ENCODE data around the gene SLC47A2. TPM values are rescaled to one million over a fixed set of nuclear protein-coding genes. Genes with fewer than 3 reads are reported as not detected.

Gene SLC47A2
- total and polyA plus RNA-seq, 9 of the 15 experiments (the other 6 are each of a cell fraction or from before 2014, with no cell fraction given): not detected

DNA sequence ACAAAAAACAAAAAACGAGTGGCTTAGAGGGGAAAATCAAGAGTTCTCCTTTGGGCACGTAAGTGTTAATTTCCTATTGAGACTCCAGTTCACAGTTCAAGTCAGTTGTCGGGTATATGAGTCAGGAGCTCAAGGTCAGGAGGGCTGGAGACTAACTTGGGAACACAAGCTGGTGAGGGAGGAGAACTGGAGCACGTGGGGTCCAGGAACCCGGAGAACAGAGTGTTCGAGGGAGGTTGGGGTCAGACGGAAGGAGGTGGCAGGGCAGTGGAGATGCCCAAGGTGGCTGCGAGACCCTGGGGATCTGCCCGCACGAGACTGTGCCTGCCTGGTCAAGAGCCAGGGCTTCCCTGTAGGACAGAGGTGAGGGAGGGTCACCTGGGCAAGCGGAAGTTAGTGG is 19.7 kb upstream of the SLC47A2 start:
- BruUV-seq (replicated peaks): no TSS peak
- Histone ChIP-seq H3K9ac (ENCODE audit: insufficient read depth in 1 of 2, low read depth in 2 of 2, low read length in 2 of 2) (no peak overlapping the region; a peak in 1 of 4 replicates), H3K9me3 (replicated peaks; ENCODE audit: control insufficient read depth, insufficient read depth, low read depth, low read length) (no peaks in the 10 kb centered on the region), H3K4me3 (no peak overlapping the region), H4K20me1 (replicated peaks; ENCODE audit: control insufficient read depth, insufficient read depth, low read length) (no peaks in the 10 kb centered on the region), H2AFZ (ENCODE audit: low read depth, low read length) (no peak overlapping the region), H3K79me2 (ENCODE audit: control insufficient read depth, insufficient read depth, low read length) (no peaks in the 10 kb centered on the region), H3K27ac (ENCODE audit: extremely low read depth, low read depth, low read length) (no peak overlapping the region), H3K4me1 (replicated peaks in 1 of 2; ENCODE audit: control insufficient read depth in 2 of 2, insufficient read depth in 2 of 2, low read length in 2 of 2) (no peaks in the 10 kb centered on the region), H3K36me3 (ENCODE audit: control insufficient read depth, insufficient read depth, low read length) (no peaks in the 10 kb centered on the region), H3K4me2 (ENCODE audit: insufficient read depth, low read length) (no peak overlapping the region), H3K9me1 (ENCODE audit: control insufficient read depth, insufficient read depth, low read length) (no peaks in the 10 kb centered on the region), H3K27me3 (ENCODE audit: control insufficient read depth in 2 of 2, insufficient read depth in 2 of 2, low read length in 2 of 2) (peaks cover 3 to 17% of the 10 kb centered on the region in 2 experiments; a peak in 3 of 5 replicates)
- 0% methylated on average over 7 of the region's 11 CpGs for WGBS (ENCODE audit: insufficient coverage, low coverage, missing lambda C conversion rate)
- no peak for DNase-seq (ENCODE audit: extremely low read depth in 1 of 4, low spot score in 3 of 4)
- POLR2A ChIA-PET: no interaction called here
- TF ChIP-seq RB1 (IDR thresholded peaks at IDR 0.05; ENCODE audit: low read depth): no peak
- TF ChIP-seq, protein P1, sequence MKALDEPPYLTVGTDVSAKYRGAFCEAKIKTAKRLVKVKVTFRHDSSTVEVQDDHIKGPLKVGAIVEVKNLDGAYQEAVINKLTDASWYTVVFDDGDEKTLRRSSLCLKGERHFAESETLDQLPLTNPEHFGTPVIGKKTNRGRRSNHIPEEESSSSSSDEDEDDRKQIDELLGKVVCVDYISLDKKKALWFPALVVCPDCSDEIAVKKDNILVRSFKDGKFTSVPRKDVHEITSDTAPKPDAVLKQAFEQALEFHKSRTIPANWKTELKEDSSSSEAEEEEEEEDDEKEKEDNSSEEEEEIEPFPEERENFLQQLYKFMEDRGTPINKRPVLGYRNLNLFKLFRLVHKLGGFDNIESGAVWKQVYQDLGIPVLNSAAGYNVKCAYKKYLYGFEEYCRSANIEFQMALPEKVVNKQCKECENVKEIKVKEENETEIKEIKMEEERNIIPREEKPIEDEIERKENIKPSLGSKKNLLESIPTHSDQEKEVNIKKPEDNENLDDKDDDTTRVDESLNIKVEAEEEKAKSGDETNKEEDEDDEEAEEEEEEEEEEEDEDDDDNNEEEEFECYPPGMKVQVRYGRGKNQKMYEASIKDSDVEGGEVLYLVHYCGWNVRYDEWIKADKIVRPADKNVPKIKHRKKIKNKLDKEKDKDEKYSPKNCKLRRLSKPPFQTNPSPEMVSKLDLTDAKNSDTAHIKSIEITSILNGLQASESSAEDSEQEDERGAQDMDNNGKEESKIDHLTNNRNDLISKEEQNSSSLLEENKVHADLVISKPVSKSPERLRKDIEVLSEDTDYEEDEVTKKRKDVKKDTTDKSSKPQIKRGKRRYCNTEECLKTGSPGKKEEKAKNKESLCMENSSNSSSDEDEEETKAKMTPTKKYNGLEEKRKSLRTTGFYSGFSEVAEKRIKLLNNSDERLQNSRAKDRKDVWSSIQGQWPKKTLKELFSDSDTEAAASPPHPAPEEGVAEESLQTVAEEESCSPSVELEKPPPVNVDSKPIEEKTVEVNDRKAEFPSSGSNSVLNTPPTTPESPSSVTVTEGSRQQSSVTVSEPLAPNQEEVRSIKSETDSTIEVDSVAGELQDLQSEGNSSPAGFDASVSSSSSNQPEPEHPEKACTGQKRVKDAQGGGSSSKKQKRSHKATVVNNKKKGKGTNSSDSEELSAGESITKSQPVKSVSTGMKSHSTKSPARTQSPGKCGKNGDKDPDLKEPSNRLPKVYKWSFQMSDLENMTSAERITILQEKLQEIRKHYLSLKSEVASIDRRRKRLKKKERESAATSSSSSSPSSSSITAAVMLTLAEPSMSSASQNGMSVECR (CRISPR knock-in tag; IDR thresholded peaks at IDR 0.05): no peak
- TF ChIP-seq RBM14 (IDR thresholded peaks at IDR 0.05; ENCODE audit: borderline replicate concordance, insufficient read depth, low read depth, low read length): no peak
- TF ChIP-seq, protein P2, sequence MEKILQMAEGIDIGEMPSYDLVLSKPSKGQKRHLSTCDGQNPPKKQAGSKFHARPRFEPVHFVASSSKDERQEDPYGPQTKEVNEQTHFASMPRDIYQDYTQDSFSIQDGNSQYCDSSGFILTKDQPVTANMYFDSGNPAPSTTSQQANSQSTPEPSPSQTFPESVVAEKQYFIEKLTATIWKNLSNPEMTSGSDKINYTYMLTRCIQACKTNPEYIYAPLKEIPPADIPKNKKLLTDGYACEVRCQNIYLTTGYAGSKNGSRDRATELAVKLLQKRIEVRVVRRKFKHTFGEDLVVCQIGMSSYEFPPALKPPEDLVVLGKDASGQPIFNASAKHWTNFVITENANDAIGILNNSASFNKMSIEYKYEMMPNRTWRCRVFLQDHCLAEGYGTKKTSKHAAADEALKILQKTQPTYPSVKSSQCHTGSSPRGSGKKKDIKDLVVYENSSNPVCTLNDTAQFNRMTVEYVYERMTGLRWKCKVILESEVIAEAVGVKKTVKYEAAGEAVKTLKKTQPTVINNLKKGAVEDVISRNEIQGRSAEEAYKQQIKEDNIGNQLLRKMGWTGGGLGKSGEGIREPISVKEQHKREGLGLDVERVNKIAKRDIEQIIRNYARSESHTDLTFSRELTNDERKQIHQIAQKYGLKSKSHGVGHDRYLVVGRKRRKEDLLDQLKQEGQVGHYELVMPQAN (IDR thresholded peaks at IDR 0.05; ENCODE audit: borderline replicate concordance): no peak
- CTCF ChIA-PET (ENCODE audit: low intra/inter-chr PET ratio): no interaction called here
- intact Hi-C loops (cut with micrococcal nuclease): no loop called here
- no peak for ATAC-seq
- FAIRE-seq: no peak
- in situ Hi-C loops (cut with MboI): no loop called here
